ENCODE results near the gene DNAJA1.
"Not testable (repeated sequence)": the region's sequence is repeated elsewhere in the genome, so short reads cannot be mapped to it uniquely, and the experiment has no call there.

The DNAJA1 gene

DNA sequence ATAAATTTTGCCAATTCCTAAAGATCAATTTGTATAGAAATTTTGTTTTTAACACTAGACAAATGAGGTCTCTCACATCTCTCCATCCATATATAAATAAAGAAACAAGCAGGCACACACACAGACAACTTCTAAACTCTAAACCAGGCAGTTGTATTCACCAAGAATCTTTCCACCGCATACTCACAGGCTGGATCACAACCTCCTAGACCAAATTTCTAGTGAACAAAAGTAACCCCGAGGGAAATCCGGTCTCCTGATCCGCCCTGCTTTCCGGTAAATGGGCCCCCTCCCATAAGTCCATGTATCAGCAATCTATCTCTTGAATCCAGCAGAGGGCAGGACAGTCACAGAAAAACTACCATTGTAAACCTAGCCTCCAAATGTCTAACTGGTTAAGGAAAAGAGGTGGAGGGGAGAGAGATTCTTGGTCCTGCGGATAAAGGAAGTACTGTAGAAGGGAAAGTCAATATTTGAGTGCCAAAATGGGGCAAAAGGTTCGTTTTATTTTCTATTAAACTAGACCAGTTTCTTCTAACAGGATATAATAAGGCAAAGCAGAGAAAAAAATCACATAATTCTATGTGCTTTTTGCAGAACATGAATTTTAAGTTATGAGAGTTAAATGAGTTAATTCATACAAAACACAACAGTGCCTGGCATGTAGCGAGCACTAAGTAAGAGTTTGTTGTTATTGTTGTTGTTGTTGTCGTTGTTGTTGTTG is 56.2 kb downstream of the DNAJA1 start:
- peak overlapping the region; percentile 45 for H3K4me3 ChIP-seq (ENCODE audit: low read depth, low read length)
- TF ChIP-seq, protein P1, sequence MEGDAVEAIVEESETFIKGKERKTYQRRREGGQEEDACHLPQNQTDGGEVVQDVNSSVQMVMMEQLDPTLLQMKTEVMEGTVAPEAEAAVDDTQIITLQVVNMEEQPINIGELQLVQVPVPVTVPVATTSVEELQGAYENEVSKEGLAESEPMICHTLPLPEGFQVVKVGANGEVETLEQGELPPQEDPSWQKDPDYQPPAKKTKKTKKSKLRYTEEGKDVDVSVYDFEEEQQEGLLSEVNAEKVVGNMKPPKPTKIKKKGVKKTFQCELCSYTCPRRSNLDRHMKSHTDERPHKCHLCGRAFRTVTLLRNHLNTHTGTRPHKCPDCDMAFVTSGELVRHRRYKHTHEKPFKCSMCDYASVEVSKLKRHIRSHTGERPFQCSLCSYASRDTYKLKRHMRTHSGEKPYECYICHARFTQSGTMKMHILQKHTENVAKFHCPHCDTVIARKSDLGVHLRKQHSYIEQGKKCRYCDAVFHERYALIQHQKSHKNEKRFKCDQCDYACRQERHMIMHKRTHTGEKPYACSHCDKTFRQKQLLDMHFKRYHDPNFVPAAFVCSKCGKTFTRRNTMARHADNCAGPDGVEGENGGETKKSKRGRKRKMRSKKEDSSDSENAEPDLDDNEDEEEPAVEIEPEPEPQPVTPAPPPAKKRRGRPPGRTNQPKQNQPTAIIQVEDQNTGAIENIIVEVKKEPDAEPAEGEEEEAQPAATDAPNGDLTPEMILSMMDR (IDR thresholded peaks at IDR 0.05; ENCODE audit: control insufficient read depth, extremely low read depth, insufficient read depth), result peak; percentile 83
- DNase-seq (ENCODE audit: low read depth), result peak; percentile 78

DNA sequence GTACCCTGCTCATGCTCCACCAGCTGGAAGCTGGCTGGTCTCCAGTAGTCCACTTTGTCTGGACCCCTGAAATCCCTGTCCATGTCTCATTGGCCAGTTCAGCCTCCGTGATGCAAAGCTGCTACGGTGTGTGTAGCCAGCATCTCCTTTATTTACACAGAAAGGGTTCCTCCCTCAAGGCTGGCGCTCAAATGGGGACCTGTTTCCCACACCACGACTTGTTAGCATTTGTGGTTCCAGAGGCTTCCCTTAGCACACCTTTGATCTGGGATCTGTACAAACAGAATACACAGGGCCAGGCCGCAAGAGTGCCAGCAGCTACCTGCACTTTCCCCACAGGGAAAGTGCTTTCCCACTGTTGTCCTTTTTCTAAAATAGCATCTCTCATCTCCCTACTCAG is 57.1 kb downstream of the DNAJA1 start:
- TF ChIP-seq, protein P1 (IDR thresholded peaks at IDR 0.05; ENCODE audit: control insufficient read depth, extremely low read depth, insufficient read depth), result no peak
- no peak overlapping the region for H3K4me3 ChIP-seq (ENCODE audit: low read depth, low read length)
- no peak for DNase-seq (ENCODE audit: low read depth)

DNA sequence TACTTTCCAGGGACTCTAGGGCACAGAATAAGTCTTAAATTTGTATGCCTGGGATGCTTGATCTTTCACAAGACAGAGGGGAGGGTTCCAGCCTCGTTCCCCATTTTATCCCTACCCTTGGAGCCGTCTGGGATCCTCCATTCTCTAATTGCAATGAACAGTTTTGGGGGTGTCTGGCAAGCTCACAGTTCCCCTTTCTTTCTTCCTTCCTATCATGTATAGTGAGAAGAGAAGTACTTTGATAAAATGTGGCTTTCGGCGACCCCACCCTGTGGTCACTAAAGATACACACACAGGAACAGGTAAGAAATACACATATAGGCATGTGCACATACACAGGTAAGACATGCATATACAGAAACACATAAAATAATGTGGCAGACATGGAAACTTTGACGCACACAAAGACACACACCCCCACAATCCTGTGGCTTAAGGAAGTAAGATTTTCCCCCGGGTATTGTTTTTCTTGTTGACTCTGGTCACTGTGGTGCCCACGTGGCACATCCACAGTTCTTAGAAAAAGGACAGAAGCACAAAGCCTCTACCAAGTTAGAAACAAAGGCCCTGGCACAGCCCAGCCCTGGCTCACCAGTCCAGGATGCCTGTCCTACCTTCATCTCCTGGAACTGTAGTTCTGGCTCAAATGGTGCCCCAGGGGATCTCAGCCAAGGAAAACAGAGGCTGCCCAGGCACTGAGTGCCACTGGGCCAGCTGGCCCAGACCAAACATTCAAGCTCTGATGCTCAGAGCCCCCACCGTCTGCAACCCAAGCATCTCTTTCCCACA is 57.7 kb downstream of the DNAJA1 start:
- TF ChIP-seq, protein P1 (IDR thresholded peaks at IDR 0.05; ENCODE audit: control insufficient read depth, extremely low read depth, insufficient read depth), result no peak
- H3K4me3 ChIP-seq (ENCODE audit: low read depth, low read length), result no peak overlapping the region
- no peak for DNase-seq (ENCODE audit: low read depth)

DNA sequence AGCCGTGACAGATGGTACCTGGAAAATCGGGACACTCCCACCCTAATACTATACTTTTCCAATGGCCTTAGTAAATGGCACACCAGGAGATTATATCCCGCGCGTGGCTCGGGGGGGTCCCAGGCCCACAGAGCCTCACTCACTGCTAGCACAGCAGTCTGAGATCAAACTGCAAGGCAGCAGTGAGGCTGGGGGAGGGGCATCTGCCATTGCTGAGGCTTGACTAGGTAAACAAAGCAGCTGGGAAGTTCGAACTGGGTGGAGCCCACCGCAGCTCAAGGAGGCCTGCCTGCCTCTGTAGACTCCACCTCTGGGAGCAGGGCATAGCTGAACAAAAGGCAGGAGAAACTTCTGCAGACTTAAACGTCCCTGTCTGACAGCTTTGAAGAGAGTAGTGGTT is 60.6 kb downstream of the DNAJA1 start:
- not testable (repeated sequence) for H3K4me3 ChIP-seq (ENCODE audit: low read depth, low read length); DNase-seq (ENCODE audit: low read depth)
